ENCODE measurements around the gene DPPA3. TPM values are rescaled to one million over a fixed set of nuclear protein-coding genes. Genes with fewer than 3 reads are reported as not detected.
"Not testable (repeated sequence)": the region's sequence is repeated elsewhere in the genome, so short reads cannot be mapped to it uniquely, and the experiment has no call there.

DPPA3 gene
- total and polyA plus RNA-seq, 2 experiments from 2014 or later = 4.6 to 5.4 TPM

- no peak for TF ChIP-seq ZNF462 (CRISPR knock-in tag; IDR thresholded peaks at IDR 0.05)
- TF ChIP-seq CREB1 (CRISPR knock-in tag; IDR thresholded peaks at IDR 0.05; ENCODE audit: low read depth) = no peak
- TF ChIP-seq STAT1 (IDR thresholded peaks at IDR 0.05; ENCODE audit: unreplicated experiment) = no peak
Measured at GRCh38 chr12:7668171-7668570, 43.1 kb upstream of the DPPA3 start (continued).

GRCh38 chr12:7675455-7675854, 35.8 kb upstream of the DPPA3 start:
- H3K27me3 ChIP-seq (ENCODE audit: insufficient read depth); DNase-seq (ENCODE audit: low spot score); H3K9me3 Mint-ChIP-seq; H3K9me2 ChIP-seq (ENCODE audit: insufficient read depth); H3K36me3 ChIP-seq (ENCODE audit: insufficient read depth); H3F3A ChIP-seq (replicated peaks; ENCODE audit: low read depth); H3K4me3 Mint-ChIP-seq; H3K36me3 Mint-ChIP-seq (ENCODE audit: low read depth); H3K4me3 ChIP-seq; H3K27ac Mint-ChIP-seq; H3K4me1 ChIP-seq (ENCODE audit: insufficient read depth); ATAC-seq; H3K4me2 ChIP-seq; H3K4me1 Mint-ChIP-seq; H2AFZ ChIP-seq; H3K27ac ChIP-seq (ENCODE audit: low read depth); H4K20me1 ChIP-seq (replicated peaks; ENCODE audit: insufficient read depth); H3K27me3 Mint-ChIP-seq (ENCODE audit: insufficient read depth, low read depth, poor library complexity); H3K79me2 ChIP-seq (replicated peaks; ENCODE audit: insufficient read depth): not testable (repeated sequence)

GRCh38 chr12:7677432-7677888, 33.8 kb upstream of the DPPA3 start:
- DNase-seq (ENCODE audit: low spot score) (peak; percentile 83), ATAC-seq (peak; percentile 79)
- not testable (repeated sequence) for H3K9me2 ChIP-seq (ENCODE audit: insufficient read depth); H3K79me2 ChIP-seq (replicated peaks; ENCODE audit: insufficient read depth); H2AFZ ChIP-seq; H3K4me3 ChIP-seq; H3K27me3 ChIP-seq (ENCODE audit: insufficient read depth); H3F3A ChIP-seq (replicated peaks; ENCODE audit: low read depth); H3K27me3 Mint-ChIP-seq (ENCODE audit: insufficient read depth, low read depth, poor library complexity); H4K20me1 ChIP-seq (replicated peaks; ENCODE audit: insufficient read depth); H3K36me3 ChIP-seq (ENCODE audit: insufficient read depth); H3K36me3 Mint-ChIP-seq (ENCODE audit: low read depth); H3K4me2 ChIP-seq; H3K4me3 Mint-ChIP-seq; H3K27ac Mint-ChIP-seq; H3K27ac ChIP-seq (ENCODE audit: low read depth); H3K9me3 Mint-ChIP-seq
- TF ChIP-seq, protein P1, sequence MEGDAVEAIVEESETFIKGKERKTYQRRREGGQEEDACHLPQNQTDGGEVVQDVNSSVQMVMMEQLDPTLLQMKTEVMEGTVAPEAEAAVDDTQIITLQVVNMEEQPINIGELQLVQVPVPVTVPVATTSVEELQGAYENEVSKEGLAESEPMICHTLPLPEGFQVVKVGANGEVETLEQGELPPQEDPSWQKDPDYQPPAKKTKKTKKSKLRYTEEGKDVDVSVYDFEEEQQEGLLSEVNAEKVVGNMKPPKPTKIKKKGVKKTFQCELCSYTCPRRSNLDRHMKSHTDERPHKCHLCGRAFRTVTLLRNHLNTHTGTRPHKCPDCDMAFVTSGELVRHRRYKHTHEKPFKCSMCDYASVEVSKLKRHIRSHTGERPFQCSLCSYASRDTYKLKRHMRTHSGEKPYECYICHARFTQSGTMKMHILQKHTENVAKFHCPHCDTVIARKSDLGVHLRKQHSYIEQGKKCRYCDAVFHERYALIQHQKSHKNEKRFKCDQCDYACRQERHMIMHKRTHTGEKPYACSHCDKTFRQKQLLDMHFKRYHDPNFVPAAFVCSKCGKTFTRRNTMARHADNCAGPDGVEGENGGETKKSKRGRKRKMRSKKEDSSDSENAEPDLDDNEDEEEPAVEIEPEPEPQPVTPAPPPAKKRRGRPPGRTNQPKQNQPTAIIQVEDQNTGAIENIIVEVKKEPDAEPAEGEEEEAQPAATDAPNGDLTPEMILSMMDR (conservative IDR thresholded peaks at IDR 0.05; ENCODE audit: low read depth in 2 of 2) = peak; percentile 66 to 68
- H3K4me1 ChIP-seq (ENCODE audit: insufficient read depth) = peaks cover 12% of the 10 kb centered on the region
- peaks cover 17% of the 10 kb centered on the region for H3K4me1 Mint-ChIP-seq

Measured in GM23338 (cell line).